ENCODE results near the gene JOSD1. TPM values are rescaled to one million over a fixed set of nuclear protein-coding genes. Genes with fewer than 3 reads are reported as not detected.

Gene JOSD1
- total and polyA plus RNA-seq, 9 of the 15 experiments (the other 6 are each of a cell fraction or from before 2014, with no cell fraction given): 8.9 to 39.1 (median 30.4) TPM

DNA sequence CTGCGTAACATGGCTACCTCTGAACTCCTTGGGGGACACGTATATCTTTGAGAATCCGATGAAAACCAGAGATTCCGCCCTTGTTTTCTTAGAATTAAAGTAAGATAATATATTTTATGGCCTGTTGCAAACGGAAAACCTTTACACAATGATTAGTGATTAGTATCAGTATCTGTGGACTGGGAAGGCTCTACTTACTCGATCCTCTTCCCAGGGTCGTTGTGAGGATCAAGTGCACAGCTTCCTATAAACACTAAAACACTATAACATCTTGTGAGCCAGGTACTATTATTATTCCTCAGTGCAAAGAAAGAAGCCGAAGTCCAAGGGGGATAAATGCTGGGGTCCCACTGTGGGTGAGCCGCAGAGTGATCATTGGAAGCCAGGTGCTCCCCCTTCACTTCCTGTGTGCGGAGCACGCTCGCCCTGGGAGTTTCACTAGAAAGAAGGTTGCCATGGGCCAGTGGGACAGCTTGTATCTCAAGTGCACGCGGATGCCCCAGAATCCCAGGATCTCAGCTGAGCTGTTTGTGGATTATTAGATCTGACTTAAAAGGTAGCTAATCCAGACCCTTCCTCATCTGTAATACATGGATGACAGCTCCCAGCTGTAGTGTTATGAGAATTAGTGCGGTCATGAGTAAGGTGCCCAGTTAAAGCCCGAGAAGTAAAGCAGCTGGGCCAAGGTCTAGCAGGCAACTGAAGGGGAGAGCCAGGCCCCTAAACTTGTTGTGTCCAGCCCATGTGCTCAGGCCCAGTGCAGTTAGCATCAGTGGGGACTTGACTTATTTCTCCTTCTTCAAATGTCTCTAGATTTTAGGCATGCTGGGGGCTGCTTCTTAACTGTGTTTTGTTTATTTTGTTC, 43.5 kb downstream of the JOSD1 start (continued):
- TF ChIP-seq RAD51 (IDR thresholded peaks at IDR 0.05; ENCODE audit: borderline replicate concordance, low read depth): no peak
- TF ChIP-seq GATA2 (CRISPR knock-in tag; IDR thresholded peaks at IDR 0.05): no peak
- peak; percentile 87 for TF ChIP-seq ZNF263 (CRISPR knock-in tag; IDR thresholded peaks at IDR 0.05; ENCODE audit: borderline replicate concordance)
- peak in 1 of 3 experiments; percentile 61 for TF ChIP-seq YY1 (IDR thresholded peaks at IDR 0.05; ENCODE audit: borderline replicate concordance in 1 of 3, control insufficient read depth in 1 of 3, extremely low read depth in 1 of 3, insufficient read depth in 3 of 3, insufficient read length in 1 of 3, insufficient replicate concordance in 2 of 3, low read depth in 1 of 3, low read length in 2 of 3)
- TF ChIP-seq FOXA1 (IDR thresholded peaks at IDR 0.05; ENCODE audit: borderline replicate concordance): no peak
- TF ChIP-seq ZNF12 (CRISPR knock-in tag; IDR thresholded peaks at IDR 0.05): no peak
- no peak for TF ChIP-seq ZSCAN29 (IDR thresholded peaks at IDR 0.05)
- TF ChIP-seq, protein P1, sequence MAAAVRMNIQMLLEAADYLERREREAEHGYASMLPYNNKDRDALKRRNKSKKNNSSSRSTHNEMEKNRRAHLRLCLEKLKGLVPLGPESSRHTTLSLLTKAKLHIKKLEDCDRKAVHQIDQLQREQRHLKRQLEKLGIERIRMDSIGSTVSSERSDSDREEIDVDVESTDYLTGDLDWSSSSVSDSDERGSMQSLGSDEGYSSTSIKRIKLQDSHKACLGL (CRISPR knock-in tag; IDR thresholded peaks at IDR 0.05; ENCODE audit: borderline replicate concordance, poor library complexity, severe bottlenecking): no peak

All from K562 (cell line).